ENCODE measurements around the gene TBC1D22A. TPM values are rescaled to one million over a fixed set of nuclear protein-coding genes. Genes with fewer than 3 reads are reported as not detected.

TBC1D22A gene
- total and polyA plus RNA-seq, 4 donors = 4.1 to 12.4 (median 8.4) TPM

DNA sequence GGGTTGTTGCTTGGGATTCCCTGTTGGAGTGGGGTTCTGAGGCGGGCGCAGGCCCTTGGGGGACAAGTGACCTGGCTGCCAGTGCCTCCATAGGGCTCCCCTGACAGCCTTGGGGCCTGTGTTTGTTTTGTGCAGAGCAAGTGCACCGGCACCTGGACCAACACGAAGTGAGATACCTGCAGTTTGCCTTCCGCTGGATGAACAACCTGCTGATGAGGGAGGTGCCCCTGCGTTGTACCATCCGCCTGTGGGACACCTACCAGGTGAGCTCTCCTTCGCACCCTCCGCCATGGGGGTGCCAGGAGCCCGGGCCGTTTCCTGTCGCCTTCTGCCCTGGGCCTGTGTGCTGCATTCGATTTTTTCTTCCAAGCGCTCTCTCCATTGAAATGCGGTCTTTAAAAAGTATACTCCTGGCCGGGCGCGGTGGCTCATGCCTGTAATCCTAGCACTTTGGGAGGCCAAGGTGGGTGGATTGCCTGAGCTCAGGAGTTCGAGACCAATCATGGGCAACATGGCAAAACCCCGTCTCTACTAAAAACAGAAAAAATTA is 274.6 kb downstream of the TBC1D22A start:
- no peak for DNase-seq (ENCODE audit: low spot score)
- TF ChIP-seq, protein P1, sequence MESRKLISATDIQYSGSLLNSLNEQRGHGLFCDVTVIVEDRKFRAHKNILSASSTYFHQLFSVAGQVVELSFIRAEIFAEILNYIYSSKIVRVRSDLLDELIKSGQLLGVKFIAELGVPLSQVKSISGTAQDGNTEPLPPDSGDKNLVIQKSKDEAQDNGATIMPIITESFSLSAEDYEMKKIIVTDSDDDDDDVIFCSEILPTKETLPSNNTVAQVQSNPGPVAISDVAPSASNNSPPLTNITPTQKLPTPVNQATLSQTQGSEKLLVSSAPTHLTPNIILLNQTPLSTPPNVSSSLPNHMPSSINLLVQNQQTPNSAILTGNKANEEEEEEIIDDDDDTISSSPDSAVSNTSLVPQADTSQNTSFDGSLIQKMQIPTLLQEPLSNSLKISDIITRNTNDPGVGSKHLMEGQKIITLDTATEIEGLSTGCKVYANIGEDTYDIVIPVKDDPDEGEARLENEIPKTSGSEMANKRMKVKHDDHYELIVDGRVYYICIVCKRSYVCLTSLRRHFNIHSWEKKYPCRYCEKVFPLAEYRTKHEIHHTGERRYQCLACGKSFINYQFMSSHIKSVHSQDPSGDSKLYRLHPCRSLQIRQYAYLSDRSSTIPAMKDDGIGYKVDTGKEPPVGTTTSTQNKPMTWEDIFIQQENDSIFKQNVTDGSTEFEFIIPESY (IDR thresholded peaks at IDR 0.05) = no peak
- TF ChIP-seq SP1 (IDR thresholded peaks at IDR 0.05) (no peak), GABPA (IDR thresholded peaks at IDR 0.05 in 1 of 2, conservative IDR thresholded peaks at IDR 0.05 in 1 of 2) (no peak), NR2F2 (IDR thresholded peaks at IDR 0.05) (no peak), JUND (IDR thresholded peaks at IDR 0.05) (no peak)
- TF ChIP-seq, protein P2, sequence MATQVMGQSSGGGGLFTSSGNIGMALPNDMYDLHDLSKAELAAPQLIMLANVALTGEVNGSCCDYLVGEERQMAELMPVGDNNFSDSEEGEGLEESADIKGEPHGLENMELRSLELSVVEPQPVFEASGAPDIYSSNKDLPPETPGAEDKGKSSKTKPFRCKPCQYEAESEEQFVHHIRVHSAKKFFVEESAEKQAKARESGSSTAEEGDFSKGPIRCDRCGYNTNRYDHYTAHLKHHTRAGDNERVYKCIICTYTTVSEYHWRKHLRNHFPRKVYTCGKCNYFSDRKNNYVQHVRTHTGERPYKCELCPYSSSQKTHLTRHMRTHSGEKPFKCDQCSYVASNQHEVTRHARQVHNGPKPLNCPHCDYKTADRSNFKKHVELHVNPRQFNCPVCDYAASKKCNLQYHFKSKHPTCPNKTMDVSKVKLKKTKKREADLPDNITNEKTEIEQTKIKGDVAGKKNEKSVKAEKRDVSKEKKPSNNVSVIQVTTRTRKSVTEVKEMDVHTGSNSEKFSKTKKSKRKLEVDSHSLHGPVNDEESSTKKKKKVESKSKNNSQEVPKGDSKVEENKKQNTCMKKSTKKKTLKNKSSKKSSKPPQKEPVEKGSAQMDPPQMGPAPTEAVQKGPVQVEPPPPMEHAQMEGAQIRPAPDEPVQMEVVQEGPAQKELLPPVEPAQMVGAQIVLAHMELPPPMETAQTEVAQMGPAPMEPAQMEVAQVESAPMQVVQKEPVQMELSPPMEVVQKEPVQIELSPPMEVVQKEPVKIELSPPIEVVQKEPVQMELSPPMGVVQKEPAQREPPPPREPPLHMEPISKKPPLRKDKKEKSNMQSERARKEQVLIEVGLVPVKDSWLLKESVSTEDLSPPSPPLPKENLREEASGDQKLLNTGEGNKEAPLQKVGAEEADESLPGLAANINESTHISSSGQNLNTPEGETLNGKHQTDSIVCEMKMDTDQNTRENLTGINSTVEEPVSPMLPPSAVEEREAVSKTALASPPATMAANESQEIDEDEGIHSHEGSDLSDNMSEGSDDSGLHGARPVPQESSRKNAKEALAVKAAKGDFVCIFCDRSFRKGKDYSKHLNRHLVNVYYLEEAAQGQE (IDR thresholded peaks at IDR 0.05) = no peak
- TF ChIP-seq, protein P3, sequence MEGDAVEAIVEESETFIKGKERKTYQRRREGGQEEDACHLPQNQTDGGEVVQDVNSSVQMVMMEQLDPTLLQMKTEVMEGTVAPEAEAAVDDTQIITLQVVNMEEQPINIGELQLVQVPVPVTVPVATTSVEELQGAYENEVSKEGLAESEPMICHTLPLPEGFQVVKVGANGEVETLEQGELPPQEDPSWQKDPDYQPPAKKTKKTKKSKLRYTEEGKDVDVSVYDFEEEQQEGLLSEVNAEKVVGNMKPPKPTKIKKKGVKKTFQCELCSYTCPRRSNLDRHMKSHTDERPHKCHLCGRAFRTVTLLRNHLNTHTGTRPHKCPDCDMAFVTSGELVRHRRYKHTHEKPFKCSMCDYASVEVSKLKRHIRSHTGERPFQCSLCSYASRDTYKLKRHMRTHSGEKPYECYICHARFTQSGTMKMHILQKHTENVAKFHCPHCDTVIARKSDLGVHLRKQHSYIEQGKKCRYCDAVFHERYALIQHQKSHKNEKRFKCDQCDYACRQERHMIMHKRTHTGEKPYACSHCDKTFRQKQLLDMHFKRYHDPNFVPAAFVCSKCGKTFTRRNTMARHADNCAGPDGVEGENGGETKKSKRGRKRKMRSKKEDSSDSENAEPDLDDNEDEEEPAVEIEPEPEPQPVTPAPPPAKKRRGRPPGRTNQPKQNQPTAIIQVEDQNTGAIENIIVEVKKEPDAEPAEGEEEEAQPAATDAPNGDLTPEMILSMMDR (IDR thresholded peaks at IDR 0.05; ENCODE audit: low read depth, low read length, missing input control) = no peak
- Histone ChIP-seq H3K9me3 (ENCODE audit: control insufficient read depth in 4 of 4, low read length in 3 of 4) (no peaks in the 10 kb centered on the region), H3K4me3 (ENCODE audit: low read depth in 1 of 3, low read length in 3 of 3) (no peak overlapping the region), H3K9ac (ENCODE audit: low read depth in 1 of 2, low read length in 2 of 2) (no peak overlapping the region), H3K27me3 (ENCODE audit: control insufficient read depth in 4 of 4, insufficient read depth in 4 of 4, low read length in 3 of 4) (no peaks in the 10 kb centered on the region), H3K27ac (ENCODE audit: low read depth in 1 of 2, low read length in 2 of 2) (no peak overlapping the region), H3K4me1 (ENCODE audit: control insufficient read depth in 4 of 4, insufficient read depth in 4 of 4, low read length in 3 of 4) (no peaks in the 10 kb centered on the region), H3K36me3 (ENCODE audit: control insufficient read depth in 4 of 4, insufficient read depth in 3 of 4, low read depth in 1 of 4, low read length in 3 of 4) (peaks cover 0 to 6% (median 0%) of the 10 kb centered on the region in 4 donors)
- 98% methylated on average over 20 of the region's 20 CpGs for WGBS

DNA sequence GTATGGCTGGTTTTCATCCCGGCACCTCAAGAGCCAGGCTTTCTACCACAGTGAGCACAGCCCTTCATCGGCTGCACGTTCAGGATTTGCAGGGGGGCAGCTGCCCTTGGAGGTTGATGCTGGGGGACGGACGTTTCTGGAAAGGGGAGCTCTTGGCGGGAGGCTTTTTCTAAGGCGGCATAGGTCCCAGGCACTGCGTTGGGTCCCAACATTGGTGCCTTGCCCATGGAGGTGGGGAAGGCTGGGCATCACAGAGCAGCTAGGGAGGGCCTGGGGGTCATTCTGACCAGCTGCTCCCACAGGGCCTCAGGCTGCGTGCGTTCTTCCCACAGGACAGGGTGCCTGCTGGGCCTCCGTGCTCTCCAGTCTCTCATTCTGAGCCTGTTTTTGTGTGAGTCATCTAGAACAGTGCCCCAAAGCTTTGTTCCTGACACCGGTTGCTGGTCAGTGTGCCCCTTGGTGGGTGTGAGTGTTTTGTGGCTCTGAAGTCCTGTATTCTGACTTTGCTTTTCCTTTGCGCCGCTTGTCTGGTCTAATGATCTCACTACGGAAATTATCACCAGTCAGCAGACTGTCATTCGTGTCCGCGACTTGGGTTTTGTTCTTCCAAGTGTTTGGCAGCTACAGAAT is 275.9 kb downstream of the TBC1D22A start:
- no peak overlapping the region for H3K4me3 ChIP-seq (ENCODE audit: low read depth in 1 of 3, low read length in 3 of 3)
- H3K27ac ChIP-seq (ENCODE audit: low read depth in 1 of 2, low read length in 2 of 2) = no peak overlapping the region
- H3K9me3 ChIP-seq (ENCODE audit: control insufficient read depth in 4 of 4, low read length in 3 of 4) = no peaks in the 10 kb centered on the region
- no peak for DNase-seq (ENCODE audit: low spot score)
- WGBS = 96% methylated on average over 18 of the region's 18 CpGs
- no peaks in the 10 kb centered on the region for H3K4me1 ChIP-seq (ENCODE audit: control insufficient read depth in 4 of 4, insufficient read depth in 4 of 4, low read length in 3 of 4)
- no peak overlapping the region for H3K9ac ChIP-seq (ENCODE audit: low read depth in 1 of 2, low read length in 2 of 2)
- H3K36me3 ChIP-seq (ENCODE audit: control insufficient read depth in 4 of 4, insufficient read depth in 3 of 4, low read depth in 1 of 4, low read length in 3 of 4) = peaks cover 0 to 2% (median 0%) of the 10 kb centered on the region in 4 donors
- no peaks in the 10 kb centered on the region for H3K27me3 ChIP-seq (ENCODE audit: control insufficient read depth in 4 of 4, insufficient read depth in 4 of 4, low read length in 3 of 4)
- TF ChIP-seq SP1 (IDR thresholded peaks at IDR 0.05) = no peak
- TF ChIP-seq, protein P2 (IDR thresholded peaks at IDR 0.05) = no peak
- no peak for TF ChIP-seq JUND (IDR thresholded peaks at IDR 0.05)
- no peak for TF ChIP-seq NR2F2 (IDR thresholded peaks at IDR 0.05)
- no peak for TF ChIP-seq FOXA2 (IDR thresholded peaks at IDR 0.05)
- TF ChIP-seq, protein P3 (IDR thresholded peaks at IDR 0.05; ENCODE audit: low read depth, low read length, missing input control) = no peak
- no peak for TF ChIP-seq YY1 (IDR thresholded peaks at IDR 0.05)
- TF ChIP-seq, protein P4, sequence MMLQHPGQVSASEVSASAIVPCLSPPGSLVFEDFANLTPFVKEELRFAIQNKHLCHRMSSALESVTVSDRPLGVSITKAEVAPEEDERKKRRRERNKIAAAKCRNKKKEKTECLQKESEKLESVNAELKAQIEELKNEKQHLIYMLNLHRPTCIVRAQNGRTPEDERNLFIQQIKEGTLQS (IDR thresholded peaks at IDR 0.05) = no peak
- no peak for TF ChIP-seq GABPA (IDR thresholded peaks at IDR 0.05 in 1 of 2, conservative IDR thresholded peaks at IDR 0.05 in 1 of 2)
- TF ChIP-seq, protein P5, sequence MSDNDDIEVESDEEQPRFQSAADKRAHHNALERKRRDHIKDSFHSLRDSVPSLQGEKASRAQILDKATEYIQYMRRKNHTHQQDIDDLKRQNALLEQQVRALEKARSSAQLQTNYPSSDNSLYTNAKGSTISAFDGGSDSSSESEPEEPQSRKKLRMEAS (IDR thresholded peaks at IDR 0.05) = no peak
- no peak for TF ChIP-seq EGR1 (IDR thresholded peaks at IDR 0.05; ENCODE audit: low read depth in 2 of 2)
- TF ChIP-seq RAD21 (IDR thresholded peaks at IDR 0.05) = no peak
- TF ChIP-seq HNF4A (conservative IDR thresholded peaks at IDR 0.05) = no peak
